ENCODE results near the gene RRAGC.

RRAGC gene

GRCh38 chr1:38818175-38818976, 41.2 kb downstream of the RRAGC start:
- Histone ChIP-seq H3K27me3 (ENCODE audit: insufficient read depth, poor library complexity, severe bottlenecking) (no peaks in the 10 kb centered on the region), H3K27ac (replicated peaks) (no peak overlapping the region; the same call in 1 of the 2 replicates), H3K4me3 (replicated peaks; ENCODE audit: insufficient read depth, low read length) (peak overlapping the region; percentile 2)
- DNase-seq (ENCODE audit: low read depth in 1 of 2, low spot score in 1 of 2): peak in 1 of 2 experiments; percentile 22
- TF ChIP-seq SPI1 (IDR thresholded peaks at IDR 0.05; ENCODE audit: borderline replicate concordance, low read depth) (no peak), CTCF (IDR thresholded peaks at IDR 0.05; ENCODE audit: insufficient read depth, low read length) (peak; percentile 20)

GRCh38 chr1:38817267-38818174, 42.1 kb downstream of the RRAGC start:
- Histone ChIP-seq H3K27ac (replicated peaks) (peak overlapping the region; percentile 60), H3K4me3 (replicated peaks; ENCODE audit: insufficient read depth, low read length) (no peak overlapping the region), H3K27me3 (ENCODE audit: insufficient read depth, poor library complexity, severe bottlenecking) (no peaks in the 10 kb centered on the region)
- no peak for TF ChIP-seq GABPA (IDR thresholded peaks at IDR 0.05; ENCODE audit: low read depth)
- TF ChIP-seq CTCF (IDR thresholded peaks at IDR 0.05; ENCODE audit: insufficient read depth, low read length): no peak
- no peak for TF ChIP-seq POLR2AphosphoS5 (IDR thresholded peaks at IDR 0.05; ENCODE audit: low read depth)
- TF ChIP-seq REST (IDR thresholded peaks at IDR 0.05; ENCODE audit: insufficient replicate concordance, low read depth): no peak
- no peak for TF ChIP-seq SPI1 (IDR thresholded peaks at IDR 0.05; ENCODE audit: borderline replicate concordance, low read depth)
- DNase-seq (ENCODE audit: low read depth in 1 of 2, low spot score in 1 of 2): no peak

- peak in 1 of 2 experiments; percentile 87 for DNase-seq (ENCODE audit: low read depth in 1 of 2, low spot score in 1 of 2)
- TF ChIP-seq CTCF (IDR thresholded peaks at IDR 0.05; ENCODE audit: insufficient read depth, low read length) (no peak), GABPA (IDR thresholded peaks at IDR 0.05; ENCODE audit: low read depth) (no peak), SPI1 (IDR thresholded peaks at IDR 0.05; ENCODE audit: borderline replicate concordance, low read depth) (peak; percentile 73), POLR2AphosphoS5 (IDR thresholded peaks at IDR 0.05; ENCODE audit: low read depth) (peak; percentile 79), REST (IDR thresholded peaks at IDR 0.05; ENCODE audit: insufficient replicate concordance, low read depth) (peak; percentile 16)
Measured at GRCh38 chr1:38815903-38816627, 43.5 kb downstream of the RRAGC start.

More at GRCh38 chr1:38815903-38816627, 43.5 kb downstream of the RRAGC start:
- H3K27ac ChIP-seq (replicated peaks): peak overlapping the region; percentile 60
- H3K4me3 ChIP-seq (replicated peaks; ENCODE audit: insufficient read depth, low read length): peak overlapping the region; percentile 1
- no peaks in the 10 kb centered on the region for H3K27me3 ChIP-seq (ENCODE audit: insufficient read depth, poor library complexity, severe bottlenecking)
